Myocyte (in vitro differentiated cells): ENCODE results near the gene IGSF22. TPM values are rescaled to one million over a fixed set of nuclear protein-coding genes. Genes with fewer than 3 reads are reported as not detected.
A peak's percentile ranks its signal among the peaks of the same experiment; 100 is the strongest.

Experiments used
- DNase-seq: peaks from one replicate; pipeline ENCODE4 v3.0.0-alpha.2; 2012; ENCODE audit warnings: low read depth
- total RNA-seq: library from RNA; depleted of rRNA; stranded (reverse); fragments of >200 nt; gene quantifications from 2 replicates; pipeline ENCODE4 v1.2.3, GENCODE V29; 2014

IGSF22 gene
- total RNA-seq, 1 donor from 2014 or later = 34.5 TPM

- no peak for DNase-seq
These were observed 19.3 kb upstream of the IGSF22 start for GRCh38 chr11:18745251-18745650.

DNA sequence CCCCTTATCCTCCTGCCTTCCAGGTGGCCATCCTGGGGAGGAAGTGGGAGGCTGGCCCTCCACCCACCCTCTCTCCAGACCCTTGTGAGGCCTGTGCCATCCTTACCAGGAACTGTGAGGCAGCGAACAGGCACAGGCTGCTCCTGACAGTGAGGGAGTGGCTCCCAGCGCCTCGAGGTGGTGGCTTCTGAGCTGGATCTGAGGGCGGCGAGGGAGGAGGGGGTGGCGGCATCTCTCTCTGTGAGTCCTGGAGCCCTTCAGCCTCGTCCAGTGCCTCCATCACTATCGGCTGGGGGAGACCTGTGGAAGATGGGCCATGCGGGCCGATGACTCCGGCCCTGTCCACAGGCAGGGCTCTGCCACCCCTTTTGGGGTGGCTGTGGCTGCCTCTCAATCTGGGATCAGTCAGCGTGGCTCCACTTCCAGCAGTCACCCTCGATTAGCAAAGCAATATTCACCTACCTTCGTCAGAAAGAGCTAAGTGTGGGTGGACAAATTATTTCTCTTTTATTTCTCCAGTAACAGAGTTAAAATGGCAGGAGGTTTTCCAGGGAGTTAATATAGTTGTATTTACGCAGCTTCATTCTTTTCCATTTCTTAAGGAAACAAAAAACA is 18.0 kb upstream of the IGSF22 start:
- DNase-seq = no peak

DNA sequence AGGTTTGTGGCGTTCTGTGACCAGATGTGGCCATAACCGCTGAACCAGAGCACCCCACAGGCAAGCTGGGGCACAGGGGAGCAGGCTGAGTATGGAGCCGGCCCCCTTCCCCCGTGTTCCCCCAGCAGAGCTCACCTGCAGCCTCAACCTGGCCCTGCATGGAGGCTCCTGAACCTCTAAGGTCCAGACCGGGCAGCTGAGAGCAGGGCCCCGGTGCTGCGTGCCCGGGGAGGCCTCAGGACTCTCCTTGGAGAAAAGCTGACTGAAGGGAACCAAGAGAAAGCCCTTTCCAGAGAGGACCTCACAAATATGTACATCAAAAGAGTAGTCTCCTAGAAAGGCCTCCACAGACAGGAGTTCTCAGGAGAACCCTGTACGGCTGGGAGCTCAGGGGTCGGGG is 17.4 kb upstream of the IGSF22 start:
- no peak for DNase-seq

DNA sequence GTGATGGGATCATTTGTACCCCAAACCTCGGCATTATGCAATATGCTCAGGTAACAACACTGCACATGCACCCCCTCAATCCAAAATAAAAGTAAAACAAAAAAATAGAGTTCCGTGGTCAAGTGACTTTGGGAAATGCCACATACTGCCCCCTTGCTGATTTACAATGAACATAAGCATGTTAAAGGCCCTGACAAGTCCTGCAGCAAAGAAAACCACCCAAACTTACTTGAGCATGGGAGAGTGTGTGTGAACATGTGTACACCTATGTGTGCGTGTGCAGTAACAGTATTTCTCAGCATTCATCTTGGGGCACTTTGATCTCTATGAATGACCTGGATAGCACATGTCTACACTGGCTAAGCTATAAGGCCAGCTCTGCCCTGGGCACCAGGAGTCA is 15.8 kb upstream of the IGSF22 start:
- DNase-seq = no peak

- no peak for DNase-seq
These were observed 13.7 kb upstream of the IGSF22 start for GRCh38 chr11:18739685-18740084.

GRCh38 chr11:18737642-18738041 is 11.7 kb upstream of the IGSF22 start:
- DNase-seq = no peak

GRCh38 chr11:18736590-18737148 is 10.7 kb upstream of the IGSF22 start:
- no peak for DNase-seq

- DNase-seq = no peak
These were observed 7.2 kb upstream of the IGSF22 start for GRCh38 chr11:18733202-18733601.

- peak; percentile 52 for DNase-seq
These were observed 6.2 kb upstream of the IGSF22 start for GRCh38 chr11:18731949-18732821.

DNA sequence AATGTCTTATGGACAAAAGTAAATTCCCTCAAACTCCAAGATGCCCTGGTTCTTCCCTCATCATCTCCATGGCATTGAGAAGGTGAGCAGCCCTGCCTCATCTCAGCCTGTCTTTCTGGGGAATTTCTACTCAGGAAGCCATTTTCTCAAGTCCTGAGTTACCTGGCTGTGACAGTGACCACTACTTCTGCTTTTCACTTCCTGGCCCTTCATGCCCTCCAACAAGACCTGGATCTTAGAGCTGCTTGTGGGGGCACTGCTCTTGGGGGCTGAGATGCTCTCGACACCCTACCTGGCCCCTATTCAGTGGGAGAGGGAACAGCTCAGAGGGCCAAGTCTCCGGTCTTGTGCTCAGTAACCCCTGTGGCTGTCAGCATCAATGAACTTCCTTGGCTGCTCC is 5.5 kb upstream of the IGSF22 start:
- DNase-seq = no peak

DNA sequence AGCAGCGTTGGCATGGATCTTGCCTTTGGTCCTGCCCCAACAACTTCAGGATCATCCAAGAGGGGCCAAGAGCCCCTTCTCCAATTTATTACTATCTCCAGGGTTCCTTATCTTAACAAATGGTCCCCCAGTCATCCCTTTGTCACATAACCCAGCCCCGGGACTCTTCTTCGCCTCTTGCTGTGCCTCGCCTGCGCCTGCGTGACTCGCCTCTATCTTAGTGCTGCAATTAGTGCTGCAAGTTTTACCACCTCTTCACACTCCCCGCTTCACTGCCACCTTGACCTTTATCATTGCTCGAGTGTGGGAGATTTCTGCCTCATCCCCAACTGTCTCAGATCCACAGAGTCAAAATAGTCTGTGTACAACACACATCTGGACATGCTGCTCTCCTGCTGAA is 4.0 kb upstream of the IGSF22 start:
- DNase-seq = no peak

DNA sequence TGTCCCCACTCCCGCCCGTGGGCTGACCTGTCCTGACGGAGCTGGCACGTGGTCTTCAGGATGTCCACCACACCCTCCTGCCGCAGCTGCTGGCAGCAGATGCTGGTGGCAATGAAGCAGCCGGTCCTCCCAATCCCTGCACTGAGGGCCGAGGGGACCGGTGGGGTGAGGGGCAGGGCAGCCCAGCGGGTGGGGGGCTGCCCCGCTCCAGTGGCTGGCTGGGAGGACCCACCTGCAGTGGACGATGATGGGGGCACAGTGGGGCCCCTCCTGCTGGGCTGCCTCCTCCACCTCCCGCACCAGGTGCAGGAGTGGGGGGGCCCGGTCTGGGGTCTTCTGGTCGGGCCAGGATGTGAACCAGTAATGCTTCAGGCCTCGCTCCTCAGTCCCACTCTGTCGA is 3.4 kb upstream of the IGSF22 start:
- no peak for DNase-seq

DNA sequence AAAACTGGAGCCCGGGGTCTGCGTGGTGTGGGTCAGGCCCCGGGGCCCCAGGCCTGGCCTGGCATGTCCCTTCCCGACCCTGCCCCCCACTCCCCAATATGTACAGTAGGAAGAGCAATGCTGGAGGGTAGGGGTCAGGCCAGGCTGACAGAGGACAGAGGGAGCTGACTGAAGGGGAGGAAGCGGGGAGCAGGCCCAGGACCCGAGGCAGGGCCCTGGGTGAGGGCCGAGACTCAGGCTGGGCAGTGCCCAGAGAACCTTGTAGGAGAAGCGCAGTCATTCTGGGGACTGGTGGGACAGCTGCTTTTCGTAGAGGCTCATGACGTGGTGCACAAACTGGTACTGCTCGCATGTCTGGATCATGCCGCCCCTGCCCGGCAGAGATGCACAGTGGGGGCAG is 2.7 kb upstream of the IGSF22 start:
- DNase-seq = no peak

GRCh38 chr11:18727479-18728236 is 1.7 kb upstream of the IGSF22 start:
- peak; percentile 89 for DNase-seq

DNA sequence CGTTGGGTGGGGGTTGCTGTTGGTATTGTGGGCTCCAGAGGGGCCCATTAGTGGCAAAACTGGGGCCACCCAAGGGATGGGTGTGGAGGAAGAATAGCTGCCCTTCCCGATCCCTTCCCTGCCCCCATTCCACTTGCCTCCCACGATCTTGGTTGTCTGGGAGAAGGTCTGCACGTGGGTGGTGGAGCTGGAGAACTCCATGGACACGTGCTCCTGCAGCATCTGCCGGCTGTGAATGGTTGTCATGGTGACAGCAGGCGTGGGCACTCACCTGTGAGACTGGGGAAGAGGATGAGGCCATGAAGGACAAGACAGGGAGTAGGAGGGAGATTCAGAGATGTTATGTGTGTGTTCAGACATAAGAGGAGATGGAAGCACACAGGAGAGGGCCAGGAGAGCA is 2.0 kb downstream of the IGSF22 start:
- DNase-seq = no peak

DNA sequence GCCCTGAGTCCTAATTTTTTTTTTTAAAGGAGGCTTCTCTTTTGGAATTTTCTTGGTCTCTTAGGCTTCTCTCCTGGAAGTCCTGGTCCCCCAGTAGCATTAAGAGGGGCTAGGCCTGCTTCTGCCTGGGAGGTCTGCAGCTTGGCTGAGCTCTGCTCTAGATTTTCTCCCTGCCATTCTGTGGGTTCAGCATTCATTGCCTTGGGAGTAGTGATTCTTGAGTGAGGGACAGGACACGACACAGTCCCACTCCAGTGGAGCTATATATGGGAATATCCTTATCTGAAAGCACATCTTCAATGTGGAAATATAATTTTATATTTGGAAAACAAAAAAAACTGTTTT is 3.7 kb downstream of the IGSF22 start:
- no peak for DNase-seq

GRCh38 chr11:18721561-18722292 is 4.3 kb downstream of the IGSF22 start:
- DNase-seq = peak; percentile 39

GRCh38 chr11:18720808-18721560 is 5.0 kb downstream of the IGSF22 start:
- peak; percentile 76 for DNase-seq

- no peak for DNase-seq
These were observed 5.7 kb downstream of the IGSF22 start for GRCh38 chr11:18720091-18720807.

DNA sequence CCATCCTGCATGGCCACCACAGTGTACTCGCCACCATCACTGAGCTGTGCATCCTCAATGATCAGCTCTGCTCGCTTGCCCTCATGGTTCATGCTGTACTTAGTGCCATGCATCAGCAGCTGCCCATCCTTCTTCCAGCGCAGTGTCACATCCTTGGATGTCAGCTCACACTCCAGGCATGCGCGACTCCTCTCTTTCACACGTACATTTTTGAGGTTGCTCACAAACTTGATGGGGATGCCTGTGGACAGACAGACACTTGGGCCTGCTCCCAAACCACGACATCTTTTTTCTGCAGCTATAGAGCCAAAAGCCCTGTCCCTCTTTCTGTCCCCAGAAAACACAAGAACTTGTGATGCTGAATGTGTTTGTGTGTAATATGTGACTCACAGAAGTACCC is 10.5 kb downstream of the IGSF22 start:
- no peak for DNase-seq
